ENCODE measurements around the gene SEMA4F.

SEMA4F gene

GRCh38 chr2:74618410-74619083, 35.5 kb upstream of the SEMA4F start:
- no peaks in the 10 kb centered on the region for H3F3A ChIP-seq (ENCODE audit: insufficient read depth)
- H3K9me2 ChIP-seq (replicated peaks; ENCODE audit: insufficient read depth, low read length) = no peaks in the 10 kb centered on the region
- H3K4me2 ChIP-seq (ENCODE audit: low read depth, low read length, poor library complexity, severe bottlenecking) = no peak overlapping the region
- H4K20me1 ChIP-seq (ENCODE audit: low read depth, low read length) = no peaks in the 10 kb centered on the region
- no peak for TF ChIP-seq EZH2phosphoT487 (conservative IDR thresholded peaks at IDR 0.05; ENCODE audit: low read length)
- TF ChIP-seq, protein P1, sequence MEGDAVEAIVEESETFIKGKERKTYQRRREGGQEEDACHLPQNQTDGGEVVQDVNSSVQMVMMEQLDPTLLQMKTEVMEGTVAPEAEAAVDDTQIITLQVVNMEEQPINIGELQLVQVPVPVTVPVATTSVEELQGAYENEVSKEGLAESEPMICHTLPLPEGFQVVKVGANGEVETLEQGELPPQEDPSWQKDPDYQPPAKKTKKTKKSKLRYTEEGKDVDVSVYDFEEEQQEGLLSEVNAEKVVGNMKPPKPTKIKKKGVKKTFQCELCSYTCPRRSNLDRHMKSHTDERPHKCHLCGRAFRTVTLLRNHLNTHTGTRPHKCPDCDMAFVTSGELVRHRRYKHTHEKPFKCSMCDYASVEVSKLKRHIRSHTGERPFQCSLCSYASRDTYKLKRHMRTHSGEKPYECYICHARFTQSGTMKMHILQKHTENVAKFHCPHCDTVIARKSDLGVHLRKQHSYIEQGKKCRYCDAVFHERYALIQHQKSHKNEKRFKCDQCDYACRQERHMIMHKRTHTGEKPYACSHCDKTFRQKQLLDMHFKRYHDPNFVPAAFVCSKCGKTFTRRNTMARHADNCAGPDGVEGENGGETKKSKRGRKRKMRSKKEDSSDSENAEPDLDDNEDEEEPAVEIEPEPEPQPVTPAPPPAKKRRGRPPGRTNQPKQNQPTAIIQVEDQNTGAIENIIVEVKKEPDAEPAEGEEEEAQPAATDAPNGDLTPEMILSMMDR (IDR thresholded peaks at IDR 0.05; ENCODE audit: insufficient read depth, low read length, poor library complexity, severe bottlenecking) = no peak
- H3K4me3 ChIP-seq (ENCODE audit: insufficient read depth, low read length, poor library complexity, severe bottlenecking) = no peak overlapping the region
- no peak overlapping the region for H3K27ac ChIP-seq (ENCODE audit: low read depth, low read length)
- no peaks in the 10 kb centered on the region for H3K36me3 ChIP-seq (ENCODE audit: low read length)
- no peak overlapping the region for H3K9ac ChIP-seq (ENCODE audit: low read length)
- no peaks in the 10 kb centered on the region for H3K27me3 ChIP-seq (ENCODE audit: low read length)
- no peak overlapping the region for H2AFZ ChIP-seq (ENCODE audit: low read depth, low read length, severe bottlenecking)
- no peaks in the 10 kb centered on the region for H3K9me3 ChIP-seq (ENCODE audit: insufficient read depth, low read length)
- no peaks in the 10 kb centered on the region for H3K79me2 ChIP-seq (ENCODE audit: insufficient read depth, low read length)

DNA sequence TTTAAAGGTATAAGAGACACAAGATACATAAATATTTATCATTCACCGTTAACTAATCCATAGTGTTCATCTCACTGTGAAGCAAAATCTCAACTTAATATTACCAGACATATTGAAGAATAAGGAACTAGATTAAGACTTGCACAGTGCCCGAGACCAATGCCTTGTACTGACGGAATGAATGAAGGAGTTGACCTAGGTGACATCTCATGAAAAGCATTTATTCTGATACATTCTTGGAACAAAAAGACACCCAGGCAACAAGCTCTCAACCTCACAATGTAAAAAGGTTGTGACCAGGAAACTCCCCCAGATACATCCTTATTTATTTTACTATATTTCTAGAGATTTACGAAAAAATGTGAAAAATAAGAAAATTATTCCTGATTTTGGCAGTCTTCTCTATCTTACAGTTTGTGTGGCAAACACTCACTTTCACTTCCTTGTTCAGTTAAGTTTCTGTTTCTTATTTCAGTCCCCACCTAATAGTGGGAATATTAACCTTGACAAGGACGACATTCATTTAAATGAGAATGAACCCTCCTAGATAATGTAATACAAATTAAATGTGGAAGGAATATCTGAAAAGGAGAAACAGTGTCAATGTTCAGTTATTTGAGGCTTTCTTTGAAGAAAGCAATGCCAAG, 34.3 kb upstream of the SEMA4F start:
- H3K9me2 ChIP-seq (replicated peaks; ENCODE audit: insufficient read depth, low read length) = no peaks in the 10 kb centered on the region
- no peaks in the 10 kb centered on the region for H3K79me2 ChIP-seq (ENCODE audit: insufficient read depth, low read length)
- H3K4me2 ChIP-seq (ENCODE audit: low read depth, low read length, poor library complexity, severe bottlenecking) = no peak overlapping the region
- no peaks in the 10 kb centered on the region for H4K20me1 ChIP-seq (ENCODE audit: low read depth, low read length)
- TF ChIP-seq, protein P1 (IDR thresholded peaks at IDR 0.05; ENCODE audit: insufficient read depth, low read length, poor library complexity, severe bottlenecking) = no peak
- TF ChIP-seq EZH2phosphoT487 (conservative IDR thresholded peaks at IDR 0.05; ENCODE audit: low read length) = no peak
- H3K27ac ChIP-seq (ENCODE audit: low read depth, low read length) = no peak overlapping the region
- H3K4me3 ChIP-seq (ENCODE audit: insufficient read depth, low read length, poor library complexity, severe bottlenecking) = no peak overlapping the region
- no peaks in the 10 kb centered on the region for H3K27me3 ChIP-seq (ENCODE audit: low read length)
- H3K9me3 ChIP-seq (ENCODE audit: insufficient read depth, low read length) = no peaks in the 10 kb centered on the region
- H2AFZ ChIP-seq (ENCODE audit: low read depth, low read length, severe bottlenecking) = no peak overlapping the region
- H3K36me3 ChIP-seq (ENCODE audit: low read length) = no peaks in the 10 kb centered on the region
- H3K9ac ChIP-seq (ENCODE audit: low read length) = no peak overlapping the region
- no peaks in the 10 kb centered on the region for H3F3A ChIP-seq (ENCODE audit: insufficient read depth)

GRCh38 chr2:74620671-74621070, 33.4 kb upstream of the SEMA4F start:
- Histone ChIP-seq H3K79me2 (ENCODE audit: insufficient read depth, low read length) (no peaks in the 10 kb centered on the region), H2AFZ (ENCODE audit: low read depth, low read length, severe bottlenecking) (no peak overlapping the region), H3K27ac (ENCODE audit: low read depth, low read length) (no peak overlapping the region), H3K9ac (ENCODE audit: low read length) (no peak overlapping the region), H4K20me1 (ENCODE audit: low read depth, low read length) (no peaks in the 10 kb centered on the region), H3K36me3 (ENCODE audit: low read length) (no peaks in the 10 kb centered on the region), H3K9me2 (replicated peaks; ENCODE audit: insufficient read depth, low read length) (no peaks in the 10 kb centered on the region), H3K4me2 (ENCODE audit: low read depth, low read length, poor library complexity, severe bottlenecking) (no peak overlapping the region), H3K27me3 (ENCODE audit: low read length) (no peaks in the 10 kb centered on the region), H3F3A (ENCODE audit: insufficient read depth) (no peaks in the 10 kb centered on the region), H3K4me3 (ENCODE audit: insufficient read depth, low read length, poor library complexity, severe bottlenecking) (no peak overlapping the region), H3K9me3 (ENCODE audit: insufficient read depth, low read length) (no peaks in the 10 kb centered on the region)
- TF ChIP-seq, protein P1 (IDR thresholded peaks at IDR 0.05; ENCODE audit: insufficient read depth, low read length, poor library complexity, severe bottlenecking) = no peak
